ENCODE data around the gene TM4SF20. TPM values are rescaled to one million over a fixed set of nuclear protein-coding genes. Genes with fewer than 3 reads are reported as not detected.

Gene TM4SF20
- total and polyA plus RNA-seq, 2 donors (not counting 1 experiment from before 2014, with no cell fraction given): 1.3 TPM; not detected in 1

- H2AFZ ChIP-seq (ENCODE audit: low read length): no peak overlapping the region
- no peaks in the 10 kb centered on the region for H3K9me3 ChIP-seq (ENCODE audit: control insufficient read depth, insufficient read depth, low read depth, low read length)
- H3K27ac ChIP-seq (ENCODE audit: insufficient read depth, low read length): no peak overlapping the region
- H3K9ac ChIP-seq (ENCODE audit: insufficient read depth, low read length): no peak overlapping the region
- H3K4me3 ChIP-seq (replicated peaks in 1 of 4; ENCODE audit: control extremely low read depth in 1 of 4, insufficient read depth in 1 of 4, low read depth in 3 of 4, low read length in 4 of 4): peak overlapping the region in 3 of 4 experiments; percentile 81 to 99 (median 88)
- H3K4me2 ChIP-seq (ENCODE audit: extremely low read depth, insufficient read depth, low read length): peak overlapping the region; percentile 79
- H4K20me1 ChIP-seq (ENCODE audit: control insufficient read depth, extremely low read depth, insufficient read depth, low read length): no peaks in the 10 kb centered on the region
- no peaks in the 10 kb centered on the region for H3K4me1 ChIP-seq (ENCODE audit: control insufficient read depth, extremely low read depth, insufficient read depth, low read length)
- no peaks in the 10 kb centered on the region for H3K36me3 ChIP-seq (ENCODE audit: control insufficient read depth, insufficient read depth, low read length)
- H3K79me2 ChIP-seq (ENCODE audit: control insufficient read depth, insufficient read depth, low read length): peaks cover 43% of the 10 kb centered on the region
- DNase-seq (ENCODE audit: low read depth in 2 of 2): no peak
- TF ChIP-seq EZH2 (IDR thresholded peaks at IDR 0.05; ENCODE audit: low read length, missing control alignments) (no peak), CTCF (conservative IDR thresholded peaks at IDR 0.05 in 1 of 2, IDR thresholded peaks at IDR 0.05 in 1 of 2; ENCODE audit: low read depth in 1 of 2, low read length in 2 of 2) (no peak)
- no peaks in the 10 kb centered on the region for H3K27me3 ChIP-seq (ENCODE audit: control insufficient read depth, insufficient read depth, low read length)
Measured at GRCh38 chr2:227326783-227327182, 52.3 kb downstream of the TM4SF20 start.

GRCh38 chr2:227325839-227326195, 53.3 kb downstream of the TM4SF20 start:
- peak overlapping the region; percentile 81 to 99 (median 92) for H3K4me3 ChIP-seq (replicated peaks in 1 of 4; ENCODE audit: control extremely low read depth in 1 of 4, insufficient read depth in 1 of 4, low read depth in 3 of 4, low read length in 4 of 4)
- H3K4me2 ChIP-seq (ENCODE audit: extremely low read depth, insufficient read depth, low read length): peak overlapping the region; percentile 79
- no peaks in the 10 kb centered on the region for H3K4me1 ChIP-seq (ENCODE audit: control insufficient read depth, extremely low read depth, insufficient read depth, low read length)
- H3K79me2 ChIP-seq (ENCODE audit: control insufficient read depth, insufficient read depth, low read length): peaks cover 41% of the 10 kb centered on the region
- H3K9me3 ChIP-seq (ENCODE audit: control insufficient read depth, insufficient read depth, low read depth, low read length): no peaks in the 10 kb centered on the region
- peak overlapping the region; percentile 87 for H3K9ac ChIP-seq (ENCODE audit: insufficient read depth, low read length)
- peak overlapping the region; percentile 90 for H3K27ac ChIP-seq (ENCODE audit: insufficient read depth, low read length)
- TF ChIP-seq CTCF (conservative IDR thresholded peaks at IDR 0.05 in 1 of 2, IDR thresholded peaks at IDR 0.05 in 1 of 2; ENCODE audit: low read depth in 1 of 2, low read length in 2 of 2): no peak
- TF ChIP-seq EZH2 (IDR thresholded peaks at IDR 0.05; ENCODE audit: low read length, missing control alignments): no peak
- peak overlapping the region; percentile 75 for H2AFZ ChIP-seq (ENCODE audit: low read length)
- no peaks in the 10 kb centered on the region for H3K27me3 ChIP-seq (ENCODE audit: control insufficient read depth, insufficient read depth, low read length)
- H4K20me1 ChIP-seq (ENCODE audit: control insufficient read depth, extremely low read depth, insufficient read depth, low read length): no peaks in the 10 kb centered on the region
- no peaks in the 10 kb centered on the region for H3K36me3 ChIP-seq (ENCODE audit: control insufficient read depth, insufficient read depth, low read length)
- peak; percentile 51 to 57 for DNase-seq (ENCODE audit: low read depth in 2 of 2)

GRCh38 chr2:227324995-227325838, 53.9 kb downstream of the TM4SF20 start, which contains the start of gene MFF:
Gene MFF (plus strand): TSS chr2:227325251. CDS start chr2:227330666, 5,415 bp downstream.
- Histone ChIP-seq H3K36me3 (ENCODE audit: control insufficient read depth, insufficient read depth, low read length) (no peaks in the 10 kb centered on the region), H3K4me2 (ENCODE audit: extremely low read depth, insufficient read depth, low read length) (peak within 1 kb of the TSS; percentile 96), H3K27me3 (ENCODE audit: control insufficient read depth, insufficient read depth, low read length) (no peaks in the 10 kb centered on the region), H3K79me2 (ENCODE audit: control insufficient read depth, insufficient read depth, low read length) (peaks cover 41% of the 10 kb centered on the region), H4K20me1 (ENCODE audit: control insufficient read depth, extremely low read depth, insufficient read depth, low read length) (no peaks in the 10 kb centered on the region), H3K4me1 (ENCODE audit: control insufficient read depth, extremely low read depth, insufficient read depth, low read length) (no peaks in the 10 kb centered on the region), H3K9ac (ENCODE audit: insufficient read depth, low read length) (peak within 1 kb of the TSS; percentile 87), H2AFZ (ENCODE audit: low read length) (peak within 1 kb of the TSS; percentile 98), H3K27ac (ENCODE audit: insufficient read depth, low read length) (peak within 1 kb of the TSS; percentile 90), H3K9me3 (ENCODE audit: control insufficient read depth, insufficient read depth, low read depth, low read length) (no peaks in the 10 kb centered on the region), H3K4me3 (replicated peaks in 1 of 4; ENCODE audit: control extremely low read depth in 1 of 4, insufficient read depth in 1 of 4, low read depth in 3 of 4, low read length in 4 of 4) (peak within 1 kb of the TSS; percentile 81 to 99 (median 92))
- DNase-seq (ENCODE audit: low read depth in 2 of 2): peak; percentile 93
- TF ChIP-seq EZH2 (IDR thresholded peaks at IDR 0.05; ENCODE audit: low read length, missing control alignments) (no peak), CTCF (conservative IDR thresholded peaks at IDR 0.05 in 1 of 2, IDR thresholded peaks at IDR 0.05 in 1 of 2; ENCODE audit: low read depth in 1 of 2, low read length in 2 of 2) (no peak)
